Activated CD4-positive, alpha-beta T cell treated with anti-CD3 and anti-CD28 coated beads, Interleukin-2, amount 10 ng/mL, durations not matched to agents 7 days and 5 days (primary cell): ENCODE results near the gene IFNE. TPM values are rescaled to one million over a fixed set of nuclear protein-coding genes. Genes with fewer than 3 reads are reported as not detected.
"Not testable (repeated sequence)": the region's sequence is repeated elsewhere in the genome, so short reads cannot be mapped to it uniquely, and the experiment has no call there.

ENCODE experiments used
- CTCF ChIA-PET: fragments of 350-600 bp; sonication (Branson Sonifier 250); formaldehyde crosslinking; loops from one replicate; lab custom pipeline; 2021; ENCODE audit warnings: antibody characterized with exemption; lab: Charles Lee
- POLR2A ChIA-PET: fragments of 350-600 bp; sonication (Branson Sonifier 250); formaldehyde crosslinking; loops from one replicate; lab custom pipeline; 2021; ENCODE audit warnings: antibody characterized with exemption; lab: Charles Lee
- DNase-seq: peaks from one replicate; pipeline ENCODE4 v3.0.0-alpha.2; 2020
- H3K27ac Mint-ChIP-seq: one replicate; pipeline ENCODE4 v1.8.0; 2021; ENCODE audit warnings: mild to moderate bottlenecking, moderate library complexity, mixed read lengths
- H3K27me3 Mint-ChIP-seq: one replicate; pipeline ENCODE4 v1.8.0; 2021; ENCODE audit warnings: mixed read lengths
- H3K36me3 Mint-ChIP-seq: one replicate; pipeline ENCODE4 v1.8.0; 2021; ENCODE audit warnings: low read depth, mixed read lengths
- H3K4me1 Mint-ChIP-seq: one replicate; pipeline ENCODE4 v1.8.0; 2021; ENCODE audit warnings: mixed read lengths
- H3K4me3 Mint-ChIP-seq: one replicate; pipeline ENCODE4 v1.8.0; 2021; ENCODE audit warnings: mild to moderate bottlenecking, moderate library complexity, mixed read lengths
- H3K9me3 Mint-ChIP-seq: one replicate; pipeline ENCODE4 v1.8.0; 2021; ENCODE audit warnings: mixed read lengths
- total RNA-seq, 2 experiments: library from RNA; stranded (reverse); gene quantifications; one replicate each; pipeline ENCODE4 v1.2.3, GENCODE V29; 2021

The IFNE gene
- total RNA-seq, 2 experiments from 2014 or later: not detected

DNA sequence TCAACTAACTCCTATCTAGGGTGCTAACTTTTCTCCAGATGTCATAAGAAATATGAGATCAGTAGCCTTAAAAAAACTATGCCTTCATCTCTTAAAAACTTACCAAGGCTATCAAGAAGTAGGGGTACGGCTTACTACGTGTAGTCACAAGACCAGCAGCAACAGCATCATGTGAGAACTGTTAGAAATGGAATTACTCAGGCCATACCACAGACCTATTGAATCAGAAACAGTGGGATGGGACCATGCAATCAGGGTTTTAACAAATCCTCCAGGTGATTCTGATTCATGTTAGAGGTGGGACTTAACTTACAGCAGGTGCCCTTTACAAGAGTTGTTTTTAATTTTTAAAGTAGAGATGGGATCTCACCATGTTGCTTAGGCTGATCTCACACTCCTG is 4.6 kb downstream of the IFNE start:
- H3K4me1 Mint-ChIP-seq: no peaks in the 10 kb centered on the region
- POLR2A ChIA-PET: no interaction called here
- H3K27ac Mint-ChIP-seq: no peak overlapping the region
- DNase-seq: no peak
- H3K9me3 Mint-ChIP-seq: no peaks in the 10 kb centered on the region
- H3K4me3 Mint-ChIP-seq: no peak overlapping the region
- peaks cover 5% of the 10 kb centered on the region for H3K27me3 Mint-ChIP-seq
- no peaks in the 10 kb centered on the region for H3K36me3 Mint-ChIP-seq
- CTCF ChIA-PET: interaction anchor here (0.6 kb wide), 1 partner anchor 647 kb away, joined by 3 read pairs; no protein-coding TSS in a partner anchor

DNA sequence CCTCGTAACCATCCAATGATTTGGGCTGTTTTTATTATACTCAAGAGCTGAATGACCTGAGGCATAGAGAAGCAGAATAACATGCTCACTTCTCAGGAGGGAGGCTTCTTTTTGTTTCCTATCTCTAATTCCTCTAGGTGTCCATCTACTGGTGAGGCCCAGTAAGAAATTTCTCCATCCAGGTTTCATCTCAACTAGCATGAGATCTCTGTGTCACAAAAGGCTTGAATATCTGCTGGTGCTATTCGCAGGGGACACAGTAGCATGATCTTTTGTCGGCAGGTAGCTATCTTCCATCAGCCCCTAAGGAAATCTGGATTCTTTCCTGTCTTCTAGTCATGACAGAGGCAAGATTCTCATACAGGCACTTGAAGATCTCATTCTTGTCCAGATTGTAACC is 8.9 kb downstream of the IFNE start:
- ChIA-PET POLR2A (no interaction called here), CTCF (interaction anchor here (0.8 to 1.2 kb wide), 3 partner anchors 17 to 158 kb away, joined by 3 read pairs; no protein-coding TSS in a partner anchor)
- Mint-ChIP-seq H3K4me3 (no peak overlapping the region), H3K27me3 (peaks cover 11% of the 10 kb centered on the region), H3K9me3 (no peaks in the 10 kb centered on the region), H3K36me3 (no peaks in the 10 kb centered on the region), H3K27ac (no peak overlapping the region), H3K4me1 (no peaks in the 10 kb centered on the region)
- no peak for DNase-seq

DNA sequence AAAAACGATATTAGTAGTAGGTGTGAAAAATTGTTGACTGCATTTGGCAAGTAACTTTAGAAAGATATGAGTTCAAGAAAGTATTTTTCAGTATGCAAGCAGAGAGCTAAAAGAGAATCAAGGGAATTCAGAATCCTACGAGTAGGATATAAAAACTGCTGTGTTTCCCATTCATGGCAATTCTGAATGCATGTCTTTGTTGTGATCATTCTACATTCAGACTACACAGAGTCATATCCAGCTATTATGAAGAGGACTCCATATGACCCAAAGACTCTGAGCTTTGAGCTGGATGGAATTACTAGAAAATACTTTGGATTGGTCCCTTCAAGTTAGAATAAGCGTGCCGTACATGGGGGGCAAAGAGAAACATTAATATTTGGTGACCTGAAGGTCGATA is 12.0 kb downstream of the IFNE start:
- ChIA-PET POLR2A (no interaction called here), CTCF (no interaction called here)
- Mint-ChIP-seq H3K27me3 (peaks cover 7% of the 10 kb centered on the region), H3K4me1 (peaks cover 2% of the 10 kb centered on the region), H3K36me3 (no peaks in the 10 kb centered on the region), H3K27ac (no peak overlapping the region), H3K4me3 (no peak overlapping the region), H3K9me3 (no peaks in the 10 kb centered on the region)
- DNase-seq: no peak

GRCh38 chr9:21465859-21466518 is 16.1 kb downstream of the IFNE start:
- Mint-ChIP-seq H3K4me1 (peaks cover 2% of the 10 kb centered on the region), H3K4me3 (no peak overlapping the region), H3K27me3 (peaks cover 34% of the 10 kb centered on the region), H3K27ac (no peak overlapping the region), H3K9me3 (peaks cover 7% of the 10 kb centered on the region), H3K36me3 (no peaks in the 10 kb centered on the region)
- CTCF ChIA-PET: interaction anchor here (0.6 to 1.0 kb wide), 3 partner anchors 51 to 324 kb away, joined by 3 to 4 read pairs (median 4); no protein-coding TSS in a partner anchor
- POLR2A ChIA-PET: interaction anchor here (0.7 kb wide), 1 partner anchor 318 kb away, joined by 15 read pairs; no protein-coding TSS in a partner anchor
- DNase-seq: peak; percentile 51

DNA sequence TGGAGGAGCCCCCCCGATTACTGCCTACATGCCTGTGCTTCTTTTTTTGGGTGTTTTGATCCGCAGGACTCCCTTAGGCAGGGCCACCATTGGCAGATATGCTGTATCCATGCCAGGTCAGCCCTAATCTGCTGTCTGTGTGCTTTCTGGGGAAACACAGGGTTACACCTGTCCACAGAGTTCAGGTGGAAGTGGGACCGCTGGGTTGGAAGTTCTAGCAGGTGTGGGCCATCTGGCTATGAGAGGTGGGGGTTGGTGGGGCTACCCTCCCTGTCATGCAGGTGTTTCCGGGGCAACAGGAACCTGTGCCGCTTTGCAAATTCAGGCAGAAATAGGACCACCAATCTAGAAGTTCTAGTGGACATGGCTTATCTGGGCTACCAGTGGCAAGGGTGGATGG is 17.0 kb downstream of the IFNE start:
- POLR2A ChIA-PET: no interaction called here
- Mint-ChIP-seq H3K4me3 (no peak overlapping the region), H3K4me1 (peaks cover 2% of the 10 kb centered on the region), H3K9me3 (peaks cover 7% of the 10 kb centered on the region), H3K27me3 (peaks cover 37% of the 10 kb centered on the region), H3K36me3 (no peaks in the 10 kb centered on the region), H3K27ac (no peak overlapping the region)
- DNase-seq: no peak
- CTCF ChIA-PET: no interaction called here

- peaks cover 2% of the 10 kb centered on the region for H3K4me1 Mint-ChIP-seq
- H3K27ac Mint-ChIP-seq: no peak overlapping the region
- no peaks in the 10 kb centered on the region for H3K36me3 Mint-ChIP-seq
- CTCF ChIA-PET: interaction anchor here (1.3 kb wide), 1 partner anchor 30 kb away, joined by 3 read pairs; no protein-coding TSS in a partner anchor
- H3K9me3 Mint-ChIP-seq: peaks cover 7% of the 10 kb centered on the region
- POLR2A ChIA-PET: no interaction called here
- peaks cover 57% of the 10 kb centered on the region for H3K27me3 Mint-ChIP-seq
- no peak for DNase-seq
- H3K4me3 Mint-ChIP-seq: no peak overlapping the region
These were observed 20.7 kb downstream of the IFNE start for GRCh38 chr9:21461377-21461776.

DNA sequence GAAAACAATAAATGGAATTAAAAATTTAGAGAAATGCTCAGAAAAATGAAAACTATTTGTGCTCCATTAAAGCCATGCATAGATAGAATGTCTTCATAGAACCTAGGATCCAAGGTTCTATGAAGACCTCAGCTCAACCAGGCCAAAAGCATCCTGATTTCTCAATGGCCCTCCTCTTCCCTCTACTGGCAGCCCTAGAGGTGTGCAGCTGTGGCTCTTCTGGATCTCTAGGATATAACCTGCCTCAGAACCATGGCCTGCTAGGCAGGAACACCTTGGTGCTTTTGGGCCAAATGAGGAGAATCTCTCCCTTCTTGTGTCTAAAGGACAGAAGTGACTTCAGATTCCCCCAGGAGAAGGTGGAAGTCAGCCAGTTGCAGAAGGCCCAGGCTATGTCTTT is 26.8 kb downstream of the IFNE start:
- Mint-ChIP-seq H3K36me3 (no peaks in the 10 kb centered on the region), H3K4me3 (no peak overlapping the region), H3K4me1 (no peaks in the 10 kb centered on the region), H3K9me3 (no peaks in the 10 kb centered on the region), H3K27ac (no peak overlapping the region), H3K27me3 (peaks cover 29% of the 10 kb centered on the region)
- CTCF ChIA-PET: interaction anchor here (0.6 to 1.4 kb wide), 3 partner anchors 126 to 596 kb away, joined by 3 to 8 read pairs (median 4); no protein-coding TSS in a partner anchor
- POLR2A ChIA-PET: no interaction called here
- peak; percentile 34 for DNase-seq

- CTCF ChIA-PET: no interaction called here
- Mint-ChIP-seq H3K4me3 (no peak overlapping the region), H3K27ac (no peak overlapping the region), H3K27me3 (peaks cover 27% of the 10 kb centered on the region), H3K9me3 (no peaks in the 10 kb centered on the region), H3K36me3 (no peaks in the 10 kb centered on the region), H3K4me1 (no peaks in the 10 kb centered on the region)
- POLR2A ChIA-PET: no interaction called here
- no peak for DNase-seq
These were observed 28.0 kb downstream of the IFNE start for GRCh38 chr9:21454149-21454548.

DNA sequence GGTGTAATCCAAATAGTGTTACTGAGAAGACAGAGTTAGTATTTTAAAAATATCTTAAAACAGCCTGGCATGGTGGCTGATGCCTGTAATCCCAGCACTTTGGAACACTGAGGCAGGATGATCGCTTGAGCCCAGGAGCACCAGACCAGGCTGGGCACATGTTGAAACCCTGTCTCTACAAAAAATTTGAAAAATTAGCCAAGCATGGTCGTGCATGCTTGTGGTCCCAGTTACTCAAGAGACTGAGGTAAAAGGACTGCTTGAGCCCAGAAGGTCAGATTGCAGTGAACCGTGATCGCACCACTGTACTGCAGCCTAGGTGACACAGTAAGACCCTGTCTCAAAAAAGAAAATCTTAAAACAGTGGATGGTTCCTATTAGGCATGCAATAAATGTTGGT is 29.4 kb downstream of the IFNE start:
- Mint-ChIP-seq H3K4me1 (no peaks in the 10 kb centered on the region), H3K4me3 (no peak overlapping the region), H3K36me3 (no peaks in the 10 kb centered on the region), H3K27ac (no peak overlapping the region), H3K27me3 (peaks cover 26% of the 10 kb centered on the region), H3K9me3 (no peaks in the 10 kb centered on the region)
- DNase-seq: no peak
- ChIA-PET POLR2A (no interaction called here), CTCF (interaction anchor here (1.4 kb wide), 1 partner anchor 126 kb away, joined by 3 read pairs; no protein-coding TSS in a partner anchor)

DNA sequence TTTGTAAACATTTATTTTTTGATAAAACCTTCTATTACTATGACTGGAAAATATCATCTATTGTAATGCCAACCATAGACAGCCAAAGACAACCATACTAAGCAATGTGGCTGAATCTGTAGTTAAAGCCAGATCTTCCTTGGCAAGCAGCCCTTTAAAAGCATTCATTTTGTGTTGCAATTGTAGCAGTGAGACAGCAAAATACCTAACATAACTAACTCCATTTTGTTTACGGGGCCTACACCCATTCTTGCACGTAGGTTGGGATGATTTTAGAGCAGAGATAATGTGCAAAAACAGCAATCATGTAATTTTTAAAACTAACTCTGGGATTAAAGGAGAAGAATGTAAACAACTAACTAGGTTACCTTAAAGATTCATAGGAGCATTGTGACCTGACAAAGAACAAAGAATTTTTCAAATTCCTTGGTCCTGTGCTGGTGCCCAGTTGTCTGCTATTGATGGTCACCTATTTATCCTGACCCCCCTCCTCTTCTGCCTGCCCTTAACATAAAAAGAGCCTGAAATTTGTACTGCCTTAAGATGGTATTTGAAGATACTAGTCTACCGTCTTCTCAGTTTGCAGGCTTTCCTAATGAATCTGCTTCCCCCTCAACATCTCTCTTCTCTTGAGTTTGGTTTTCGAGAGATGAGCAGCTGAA is 31.2 kb downstream of the IFNE start:
- no peak for DNase-seq
- Mint-ChIP-seq H3K4me3 (no peak overlapping the region), H3K4me1 (no peaks in the 10 kb centered on the region), H3K36me3 (no peaks in the 10 kb centered on the region), H3K27ac (no peak overlapping the region), H3K27me3 (peaks cover 26% of the 10 kb centered on the region), H3K9me3 (no peaks in the 10 kb centered on the region)
- CTCF ChIA-PET: no interaction called here
- POLR2A ChIA-PET: no interaction called here

DNA sequence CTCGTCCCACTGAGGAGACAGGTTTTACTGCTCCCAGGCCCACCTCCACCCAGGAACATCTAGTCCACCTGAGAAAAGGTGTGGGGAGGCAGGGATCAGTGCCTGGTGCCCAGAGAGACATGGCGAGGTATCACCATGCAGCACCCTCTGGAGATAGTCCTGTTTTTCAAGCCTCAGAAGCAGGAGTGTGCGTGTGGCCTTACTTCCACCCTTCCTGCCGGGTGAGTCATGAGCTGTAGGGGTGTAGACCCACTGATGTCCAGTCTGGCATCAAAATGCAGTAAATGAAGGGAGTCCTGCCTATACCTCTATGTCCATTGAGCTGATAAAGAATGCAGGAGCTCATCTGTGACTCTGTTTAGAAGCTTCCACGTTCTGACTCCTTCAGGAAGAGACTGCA is 32.8 kb downstream of the IFNE start:
- H3K27me3 Mint-ChIP-seq: peaks cover 27% of the 10 kb centered on the region
- CTCF ChIA-PET, H3K9me3 Mint-ChIP-seq, H3K4me1 Mint-ChIP-seq, H3K27ac Mint-ChIP-seq, H3K36me3 Mint-ChIP-seq, H3K4me3 Mint-ChIP-seq, DNase-seq, POLR2A ChIA-PET: not testable (repeated sequence)

- ChIA-PET CTCF (interaction anchor here (0.6 to 1.3 kb wide), 2 partner anchors 10 to 176 kb away, joined by 3 read pairs; no protein-coding TSS in a partner anchor), POLR2A (no interaction called here)
- H3K27me3 Mint-ChIP-seq: peaks cover 26% of the 10 kb centered on the region
- H3K27ac Mint-ChIP-seq: peak overlapping the region; percentile 74
- H3K36me3 Mint-ChIP-seq: no peaks in the 10 kb centered on the region
- H3K4me1 Mint-ChIP-seq: peaks cover 18% of the 10 kb centered on the region
- no peaks in the 10 kb centered on the region for H3K9me3 Mint-ChIP-seq
- peak; percentile 48 for DNase-seq
- peak overlapping the region; percentile 9 for H3K4me3 Mint-ChIP-seq
These were observed 38.1 kb downstream of the IFNE start for GRCh38 chr9:21443849-21444625.

GRCh38 chr9:21440139-21440538 is 42.0 kb downstream of the IFNE start, which contains the start of gene IFNA1:
IFNA1 (plus strand) TSS chr9:21440439; CDS start chr9:21440508, 69 bp downstream.
- H3K27me3 Mint-ChIP-seq: peaks cover 24% of the 10 kb centered on the region
- no peak within 1 kb of the TSS for H3K27ac Mint-ChIP-seq
- H3K4me3 Mint-ChIP-seq: no peak within 1 kb of the TSS
- POLR2A ChIA-PET: no interaction called here
- peaks cover 18% of the 10 kb centered on the region for H3K4me1 Mint-ChIP-seq
- H3K36me3 Mint-ChIP-seq: no peaks in the 10 kb centered on the region
- no peak for DNase-seq
- CTCF ChIA-PET: no interaction called here
- H3K9me3 Mint-ChIP-seq: no peaks in the 10 kb centered on the region
